ENCODE data around the gene DISC1.

The DISC1 gene

GRCh38 chr1:232062967-232063366 is 436.4 kb downstream of the DISC1 start:
- no peak for DNase-seq

DNA sequence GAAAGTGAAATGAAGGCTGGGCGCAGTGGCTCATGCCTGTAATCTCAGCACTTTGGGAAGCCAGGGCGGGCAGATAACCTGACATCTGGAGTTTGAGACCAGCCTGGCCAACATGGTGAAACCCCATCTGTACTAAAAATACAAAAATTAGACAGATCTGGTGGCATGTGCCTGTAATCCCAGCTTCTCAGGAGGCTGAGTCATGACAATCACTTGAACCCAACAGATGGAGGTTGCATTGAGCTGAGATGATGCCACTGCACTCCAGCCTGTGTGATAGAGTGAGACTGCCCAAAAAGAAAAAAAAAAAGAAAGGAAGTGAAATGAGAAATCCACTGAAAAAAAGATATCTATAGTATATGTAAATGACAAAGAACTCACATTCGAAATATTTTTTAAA is 439.9 kb downstream of the DISC1 start:
- DNase-seq: no peak

DNA sequence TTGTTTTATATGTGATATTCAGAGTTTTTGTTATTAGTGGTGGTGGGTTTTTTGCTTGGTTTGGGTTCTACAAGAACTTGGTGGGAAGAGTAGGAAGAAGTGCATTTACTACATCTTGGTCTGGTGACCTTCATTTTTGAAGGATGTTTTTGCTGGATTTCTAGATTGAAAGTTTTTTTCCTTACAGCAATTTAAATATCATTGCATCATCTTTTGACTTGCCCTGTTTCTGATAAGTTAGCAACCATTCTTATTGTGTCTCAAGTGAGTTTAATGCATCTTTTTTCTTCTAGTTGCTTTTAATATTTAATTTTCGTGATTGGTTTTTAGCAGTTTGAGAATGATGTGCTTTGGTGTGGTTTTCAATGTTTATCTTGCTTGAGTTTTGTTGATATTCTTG is 447.7 kb downstream of the DISC1 start:
- no peak for DNase-seq

DNA sequence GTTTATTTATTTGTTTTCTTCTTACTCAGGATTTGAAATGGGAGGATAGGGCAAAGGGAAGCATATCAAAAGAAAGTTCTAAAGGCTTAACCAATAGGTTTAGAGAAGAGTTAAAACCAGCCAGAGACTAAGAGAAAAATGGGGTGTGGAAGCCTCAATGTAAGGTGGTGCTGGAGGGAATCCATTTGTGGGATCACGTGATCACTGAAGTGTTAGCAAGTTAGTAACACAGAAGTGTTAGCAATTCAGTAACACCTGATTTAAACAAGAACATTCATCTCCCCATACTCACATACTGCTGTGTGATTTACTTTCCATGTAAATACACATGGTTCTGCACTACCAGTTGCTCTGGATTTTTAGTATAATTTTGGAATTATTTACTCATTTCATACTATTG is 451.2 kb downstream of the DISC1 start:
- DNase-seq: no peak

- no peak for DNase-seq
Measured at GRCh38 chr1:232084584-232085223, 458.1 kb downstream of the DISC1 start.

DNA sequence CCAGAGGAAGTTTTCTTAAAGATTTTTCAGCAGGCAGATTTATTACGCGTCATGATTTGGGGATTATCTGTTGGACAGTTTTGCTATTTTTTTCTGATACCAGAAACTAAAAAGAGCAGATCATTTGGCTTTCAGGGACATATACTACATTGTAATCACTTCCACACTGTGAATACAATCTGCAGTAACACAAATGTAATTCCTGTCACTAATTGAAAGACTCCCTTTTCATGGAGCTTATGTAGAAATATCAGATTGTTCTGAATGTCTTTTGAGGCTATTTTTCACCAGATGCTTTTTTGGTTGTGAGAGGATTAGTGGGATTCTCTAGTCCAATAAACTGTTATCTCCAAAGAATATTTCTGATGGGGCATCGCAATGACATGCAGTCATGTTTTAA is 464.2 kb downstream of the DISC1 start:
- no peak for DNase-seq
